HCT116 (cell line): ENCODE measurements around the gene SPON1.

ENCODE experiments used
- EGR1 ChIP-seq: IDR thresholded peaks from 2 replicates; pipeline ENCODE4 v1.6.1; 2012; ENCODE audit warnings: low read depth
- POLR2A ChIP-seq: IDR thresholded peaks from 2 replicates; pipeline ENCODE4 v1.7.0; 2011; ENCODE audit warnings: borderline replicate concordance; ENCODE audit not compliant: insufficient read depth, insufficient read length; ENCODE audit errors: extremely low read depth

DNA sequence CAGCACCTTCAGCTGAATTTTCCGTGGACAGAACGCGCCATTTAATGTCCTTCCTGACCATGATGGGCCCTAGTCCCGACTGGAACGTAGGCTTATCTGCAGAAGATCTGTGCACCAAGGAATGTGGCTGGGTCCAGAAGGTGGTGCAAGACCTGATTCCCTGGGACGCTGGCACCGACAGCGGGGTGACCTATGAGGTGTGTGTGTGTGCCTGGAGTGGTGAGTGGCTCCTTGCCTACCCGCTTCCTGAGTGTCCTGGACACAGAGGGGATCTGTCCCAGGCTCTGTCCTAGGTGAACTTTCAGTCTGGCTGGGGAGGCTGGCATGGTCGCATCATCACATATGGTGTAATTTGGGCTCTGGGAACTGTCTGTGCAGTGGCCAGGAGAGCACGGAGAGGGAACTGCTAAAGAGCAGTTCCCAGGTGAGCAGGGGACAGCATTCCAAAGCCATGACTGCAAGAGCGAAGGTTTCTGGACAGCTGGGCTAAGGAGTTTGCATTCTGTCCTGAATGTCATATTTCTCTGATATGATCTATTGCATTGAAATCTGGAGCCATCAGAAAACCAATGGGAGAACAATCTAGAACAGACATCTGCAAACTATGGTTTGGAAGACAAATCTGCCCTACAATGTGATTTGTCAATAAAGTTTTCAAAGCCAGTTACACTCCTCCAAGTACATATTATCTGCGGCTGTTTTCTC is 292.2 kb downstream of the SPON1 start:
- TF ChIP-seq EGR1: no peak
- no peak for TF ChIP-seq POLR2A
